Endothelial cell (in vitro differentiated cells): ENCODE measurements around the gene GM2A. TPM values are rescaled to one million over a fixed set of nuclear protein-coding genes. Genes with fewer than 3 reads are reported as not detected.

Experiments
- DNase-seq: peaks from one replicate; pipeline ENCODE4 v3.0.0; 2021; ENCODE audit warnings: low spot score
- H3K27ac Mint-ChIP-seq: one replicate; pipeline ENCODE4 v1.8.0; 2021; ENCODE audit warnings: mixed read lengths, inconsistent platforms; ENCODE audit not compliant: unreplicated experiment
- H3K27me3 Mint-ChIP-seq: one replicate; pipeline ENCODE4 v1.8.0; 2021; ENCODE audit warnings: mild to moderate bottlenecking, moderate library complexity, mixed read lengths, inconsistent platforms; ENCODE audit not compliant: unreplicated experiment
- H3K36me3 Mint-ChIP-seq: one replicate; pipeline ENCODE4 v1.8.0; 2021; ENCODE audit warnings: mild to moderate bottlenecking, low read depth, mixed read lengths, inconsistent platforms; ENCODE audit not compliant: unreplicated experiment
- H3K4me1 Mint-ChIP-seq: one replicate; pipeline ENCODE4 v1.8.0; 2021; ENCODE audit warnings: mild to moderate bottlenecking, mixed read lengths, inconsistent platforms; ENCODE audit not compliant: unreplicated experiment
- H3K4me3 Mint-ChIP-seq: one replicate; pipeline ENCODE4 v1.8.0; 2021; ENCODE audit warnings: mild to moderate bottlenecking, mixed read lengths, inconsistent platforms; ENCODE audit not compliant: unreplicated experiment
- H3K9me3 Mint-ChIP-seq: one replicate; pipeline ENCODE4 v1.8.0; 2021; ENCODE audit warnings: mixed read lengths, inconsistent platforms; ENCODE audit not compliant: unreplicated experiment
- total RNA-seq: library from RNA; stranded (reverse); fragmentation: NEBNext Ultra II Directional; extraction: Animal tissue kit (Norgen Biotek cat#: 25700); gene quantifications from one replicate; pipeline ENCODE4 v1.2.1, GENCODE V29; 2021; ENCODE audit not compliant: unreplicated experiment
- TF ChIP-seq, protein P1 (sequence below): fragments of 200-600 bp; sonication (generic); IDR thresholded peaks from one replicate; pipeline ENCODE4 v1.5.0; 2021; ENCODE audit warnings: antibody characterized with exemption; ENCODE audit not compliant: unreplicated experiment

The GM2A gene
- total RNA-seq, 1 donor from 2014 or later: 33.9 TPM

DNA sequence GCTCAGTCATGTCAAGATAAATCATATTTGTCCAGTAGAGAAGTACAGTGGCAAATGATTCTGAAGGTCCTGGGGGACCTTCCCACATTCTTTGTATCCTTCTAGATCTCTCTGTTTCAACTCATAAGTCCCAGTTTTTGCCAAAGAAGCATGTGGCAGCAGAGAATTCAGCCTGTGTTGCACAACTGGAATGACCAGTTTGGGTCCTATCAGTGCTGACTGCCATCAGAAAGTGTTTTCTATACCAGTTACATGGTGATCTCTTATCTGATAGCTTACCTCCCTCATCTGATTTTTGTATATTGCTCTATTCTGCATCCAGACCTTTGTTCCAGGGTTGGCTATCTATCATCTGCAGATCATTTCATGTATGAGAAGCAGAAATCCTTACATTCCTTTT, 21.7 kb downstream of the GM2A start:
- TF ChIP-seq, protein P1, sequence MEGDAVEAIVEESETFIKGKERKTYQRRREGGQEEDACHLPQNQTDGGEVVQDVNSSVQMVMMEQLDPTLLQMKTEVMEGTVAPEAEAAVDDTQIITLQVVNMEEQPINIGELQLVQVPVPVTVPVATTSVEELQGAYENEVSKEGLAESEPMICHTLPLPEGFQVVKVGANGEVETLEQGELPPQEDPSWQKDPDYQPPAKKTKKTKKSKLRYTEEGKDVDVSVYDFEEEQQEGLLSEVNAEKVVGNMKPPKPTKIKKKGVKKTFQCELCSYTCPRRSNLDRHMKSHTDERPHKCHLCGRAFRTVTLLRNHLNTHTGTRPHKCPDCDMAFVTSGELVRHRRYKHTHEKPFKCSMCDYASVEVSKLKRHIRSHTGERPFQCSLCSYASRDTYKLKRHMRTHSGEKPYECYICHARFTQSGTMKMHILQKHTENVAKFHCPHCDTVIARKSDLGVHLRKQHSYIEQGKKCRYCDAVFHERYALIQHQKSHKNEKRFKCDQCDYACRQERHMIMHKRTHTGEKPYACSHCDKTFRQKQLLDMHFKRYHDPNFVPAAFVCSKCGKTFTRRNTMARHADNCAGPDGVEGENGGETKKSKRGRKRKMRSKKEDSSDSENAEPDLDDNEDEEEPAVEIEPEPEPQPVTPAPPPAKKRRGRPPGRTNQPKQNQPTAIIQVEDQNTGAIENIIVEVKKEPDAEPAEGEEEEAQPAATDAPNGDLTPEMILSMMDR: no peak
- Mint-ChIP-seq H3K27me3 (no peaks in the 10 kb centered on the region), H3K9me3 (no peaks in the 10 kb centered on the region), H3K4me3 (no peak overlapping the region), H3K4me1 (no peaks in the 10 kb centered on the region), H3K36me3 (no peaks in the 10 kb centered on the region), H3K27ac (no peak overlapping the region)
- no peak for DNase-seq

DNA sequence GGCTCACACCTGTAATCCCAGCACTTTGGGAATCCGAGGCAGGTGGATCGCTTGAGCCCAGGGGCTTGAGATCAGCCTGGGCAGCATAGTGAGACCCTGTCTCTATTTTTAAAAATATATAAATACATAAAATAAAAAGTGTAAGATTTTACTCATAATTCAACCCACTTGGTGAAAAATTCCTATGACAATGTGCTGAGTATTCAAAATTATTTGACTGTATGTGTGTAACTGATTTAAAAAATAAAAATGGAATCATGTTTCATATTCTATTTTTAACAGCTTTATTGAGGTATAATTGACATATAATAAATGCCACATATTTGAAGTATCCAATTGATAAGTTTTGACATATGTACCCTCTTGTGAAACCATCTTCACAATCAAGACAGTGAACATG, 22.8 kb downstream of the GM2A start:
- no peaks in the 10 kb centered on the region for H3K9me3 Mint-ChIP-seq
- no peak overlapping the region for H3K27ac Mint-ChIP-seq
- no peak for DNase-seq
- no peak overlapping the region for H3K4me3 Mint-ChIP-seq
- no peaks in the 10 kb centered on the region for H3K36me3 Mint-ChIP-seq
- H3K4me1 Mint-ChIP-seq: no peaks in the 10 kb centered on the region
- TF ChIP-seq, protein P1: no peak
- no peaks in the 10 kb centered on the region for H3K27me3 Mint-ChIP-seq

DNA sequence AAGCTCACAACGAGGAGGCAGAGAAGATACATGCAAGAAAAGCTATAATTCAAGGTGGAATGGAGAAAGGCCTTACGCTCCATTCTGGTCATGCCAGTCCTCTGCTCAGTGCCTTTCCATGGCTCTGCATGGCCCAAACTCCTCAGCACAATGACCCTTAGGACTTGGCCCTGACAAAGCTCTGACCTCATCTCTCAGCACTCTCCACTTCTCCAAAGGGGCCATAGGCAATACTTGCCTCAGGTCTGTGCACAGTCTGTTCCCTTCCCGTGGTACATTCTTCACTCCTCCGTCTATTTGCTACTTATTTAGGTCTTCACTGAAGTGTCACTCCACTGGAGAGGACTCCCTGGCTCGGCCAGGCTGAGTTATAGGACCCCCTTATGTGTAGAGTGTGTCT, 25.9 kb downstream of the GM2A start:
- Mint-ChIP-seq H3K4me1 (no peaks in the 10 kb centered on the region), H3K27ac (no peak overlapping the region), H3K27me3 (no peaks in the 10 kb centered on the region), H3K4me3 (no peak overlapping the region), H3K36me3 (no peaks in the 10 kb centered on the region), H3K9me3 (no peaks in the 10 kb centered on the region)
- TF ChIP-seq, protein P1: no peak
- DNase-seq: no peak

DNA sequence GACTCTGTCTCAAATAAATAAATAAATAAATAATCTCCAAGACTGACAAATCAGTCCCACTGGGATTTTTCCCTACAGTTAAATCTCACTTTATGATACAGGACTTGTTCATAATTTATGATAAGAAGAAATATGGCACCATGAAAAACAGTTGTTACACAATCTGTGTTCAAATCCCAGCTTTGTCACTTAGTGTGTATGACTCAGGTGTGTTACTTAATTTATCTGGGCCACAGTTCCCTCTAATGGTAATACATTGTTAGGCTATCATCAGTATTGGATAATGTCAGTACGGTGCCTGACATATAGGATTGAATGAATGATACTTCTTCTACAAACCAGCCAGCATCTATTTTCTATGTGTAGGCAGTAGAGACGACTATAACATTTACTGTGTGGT, 27.5 kb downstream of the GM2A start:
- Mint-ChIP-seq H3K36me3 (no peaks in the 10 kb centered on the region), H3K27ac (no peak overlapping the region), H3K9me3 (no peaks in the 10 kb centered on the region), H3K4me1 (no peaks in the 10 kb centered on the region), H3K4me3 (no peak overlapping the region), H3K27me3 (peaks cover 1% of the 10 kb centered on the region)
- TF ChIP-seq, protein P1: no peak
- DNase-seq: no peak

DNA sequence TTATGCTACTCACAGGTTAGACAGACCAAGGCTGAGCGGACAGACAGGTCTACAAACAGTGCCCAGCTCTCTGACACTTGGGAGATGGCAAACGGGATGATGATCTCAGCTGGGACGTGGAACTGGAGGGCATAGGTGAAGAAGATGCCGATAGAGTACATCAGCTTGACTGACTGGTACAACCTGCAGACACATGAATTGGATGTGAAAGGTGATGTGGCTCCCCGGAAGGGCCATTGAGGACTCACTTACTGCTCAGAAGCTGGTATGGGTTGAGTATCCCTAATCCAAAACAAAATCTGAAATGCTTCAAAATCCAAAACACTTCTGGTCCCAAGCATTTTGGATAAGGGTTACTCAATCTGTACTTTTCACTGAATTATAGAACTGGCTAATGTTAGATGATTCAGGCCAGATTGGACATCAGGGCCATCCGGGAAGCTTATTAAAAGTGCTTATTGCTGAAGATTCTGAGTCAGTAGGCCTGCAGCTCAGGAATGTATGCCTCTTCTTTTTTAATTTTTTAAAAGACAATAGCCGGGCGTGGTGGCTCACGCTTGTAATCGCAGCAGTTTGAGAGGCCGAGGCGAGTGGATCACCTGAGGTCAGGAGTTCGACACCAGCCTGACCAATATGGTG, 28.1 kb downstream of the GM2A start:
- TF ChIP-seq, protein P1: no peak
- Mint-ChIP-seq H3K4me1 (no peaks in the 10 kb centered on the region), H3K4me3 (no peak overlapping the region), H3K9me3 (no peaks in the 10 kb centered on the region), H3K27ac (no peak overlapping the region), H3K27me3 (peaks cover 1% of the 10 kb centered on the region), H3K36me3 (no peaks in the 10 kb centered on the region)
- DNase-seq: no peak
